GM03348 (cell line): ENCODE measurements around the gene IFI44L.

Source experiments
- DNase-seq: peaks from one replicate; pipeline ENCODE4 v3.0.0; 2012; ENCODE audit warnings: low spot score

The IFI44L gene

DNA sequence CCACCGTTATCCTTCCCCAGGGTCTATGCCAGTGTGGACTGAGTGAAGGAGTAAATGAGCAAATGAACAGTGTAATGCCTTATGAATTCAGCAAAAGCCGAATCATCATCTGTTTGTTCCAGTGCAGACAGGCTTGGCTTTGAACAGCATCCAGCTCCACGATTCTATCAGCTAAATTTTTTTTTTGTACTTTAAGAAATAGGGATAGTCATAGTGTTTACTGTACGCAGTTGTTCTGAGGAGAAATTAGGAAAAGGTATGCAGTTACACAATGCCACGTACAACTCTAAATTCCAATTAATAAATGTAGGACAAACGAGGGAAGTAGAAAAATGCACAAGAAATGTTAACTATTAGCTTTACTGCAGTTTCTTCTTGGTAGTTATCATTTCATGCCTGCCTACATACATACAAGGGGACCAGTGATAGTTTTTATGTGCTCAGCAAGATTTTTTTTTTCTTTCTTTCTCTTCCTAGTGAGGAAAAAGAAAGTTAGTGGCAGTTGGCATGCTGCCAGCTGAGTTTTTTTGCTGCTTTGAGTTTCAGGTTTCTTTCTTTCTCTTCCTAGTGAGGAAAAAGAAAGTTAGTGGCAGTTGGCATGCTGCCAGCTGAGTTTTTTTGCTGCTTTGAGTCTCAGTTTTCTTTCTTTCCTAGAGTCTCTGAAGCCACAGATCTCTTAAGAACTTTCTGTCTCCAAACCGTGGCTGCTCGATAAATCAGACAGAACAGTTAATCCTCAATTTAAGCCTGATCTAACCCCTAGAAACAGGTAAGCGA, at the start of gene IFI44L:
TSS of gene IFI44L (plus strand) at position 646 of the 777 bp plus-strand sequence. CDS start 7,468 bp downstream, outside the sequence.
- DNase-seq = peak; percentile 34

DNA sequence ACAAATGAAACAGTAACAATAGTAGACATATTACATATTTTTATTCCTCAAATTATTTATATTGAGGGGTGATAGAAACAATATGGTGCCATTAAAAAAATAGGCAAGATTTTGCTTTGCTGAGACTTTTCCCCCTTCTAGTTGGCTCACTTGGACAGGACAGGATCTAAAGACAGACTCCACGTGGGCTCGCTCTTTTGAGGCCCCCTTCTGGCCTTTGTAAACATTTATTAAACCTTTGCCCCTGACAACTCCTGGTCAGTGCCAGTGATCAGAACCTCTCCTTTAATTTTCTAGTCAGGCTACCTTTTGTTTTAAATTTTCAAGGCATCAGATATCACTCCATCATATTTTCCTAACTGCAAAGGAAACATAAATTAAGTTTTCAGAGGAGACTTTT, 49.7 kb upstream of the IFI44L start:
- DNase-seq = no peak

DNA sequence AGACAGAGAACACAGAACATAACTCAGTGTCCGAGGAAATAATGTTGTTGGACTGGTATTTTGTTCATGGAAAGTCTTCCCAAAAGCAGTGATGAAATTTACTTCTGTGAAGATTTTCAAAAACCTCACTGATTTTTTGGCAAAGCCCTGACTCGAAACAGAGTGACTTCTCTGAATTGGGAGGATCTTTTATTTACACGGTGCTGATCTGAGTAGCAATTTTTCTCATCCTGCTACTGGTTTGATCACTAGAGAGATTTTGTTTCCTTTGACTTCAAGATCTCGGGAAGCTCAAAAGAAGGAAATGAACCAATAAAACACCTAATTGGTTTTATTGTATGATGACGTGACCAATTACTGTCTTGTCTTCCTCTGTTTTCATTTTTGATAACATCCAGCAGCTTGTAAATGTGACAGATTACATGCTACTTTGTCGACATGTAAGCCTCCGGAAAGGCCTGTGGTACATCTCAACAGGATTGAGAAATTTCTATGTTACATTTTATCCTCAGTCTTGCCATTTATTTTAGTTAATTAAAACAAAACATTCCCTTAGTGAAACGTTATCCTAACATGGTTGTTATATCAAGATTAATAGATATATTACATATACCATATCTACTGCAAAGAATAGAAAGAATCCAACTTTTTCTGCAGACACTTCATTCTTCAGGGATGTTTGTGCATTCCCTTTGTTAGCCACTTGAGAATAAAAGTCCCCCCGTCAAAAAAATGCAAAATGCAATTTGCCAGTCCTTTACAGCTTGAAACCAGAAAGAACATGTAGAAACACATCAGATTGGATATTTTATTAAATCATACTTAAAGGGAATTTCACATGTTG, 42.8 kb upstream of the IFI44L start:
- peak; percentile 12 for DNase-seq

DNA sequence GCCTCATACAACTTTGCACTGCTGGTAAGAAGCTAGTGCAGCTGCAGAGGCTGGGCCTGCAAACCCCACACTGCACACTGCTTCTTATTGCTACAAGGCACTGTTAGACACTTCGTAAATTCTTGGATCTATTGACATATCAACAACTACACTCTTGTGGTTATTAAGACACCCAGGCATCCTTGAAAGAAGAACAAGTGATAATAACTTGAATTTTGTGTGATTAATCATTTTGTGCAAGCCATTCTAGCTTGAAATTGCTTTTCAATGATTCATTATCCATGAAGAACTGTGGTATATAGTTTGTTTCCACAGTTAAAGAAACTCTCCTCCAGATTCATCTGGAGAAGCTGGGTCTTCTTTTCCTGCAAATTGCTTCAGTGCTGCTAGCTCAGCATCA, 33.7 kb upstream of the IFI44L start:
- DNase-seq = peak; percentile 44

GRCh38 chr1:78587211-78587610, 33.0 kb upstream of the IFI44L start:
- DNase-seq = no peak

GRCh38 chr1:78591971-78592370, 28.3 kb upstream of the IFI44L start:
- DNase-seq = no peak

DNA sequence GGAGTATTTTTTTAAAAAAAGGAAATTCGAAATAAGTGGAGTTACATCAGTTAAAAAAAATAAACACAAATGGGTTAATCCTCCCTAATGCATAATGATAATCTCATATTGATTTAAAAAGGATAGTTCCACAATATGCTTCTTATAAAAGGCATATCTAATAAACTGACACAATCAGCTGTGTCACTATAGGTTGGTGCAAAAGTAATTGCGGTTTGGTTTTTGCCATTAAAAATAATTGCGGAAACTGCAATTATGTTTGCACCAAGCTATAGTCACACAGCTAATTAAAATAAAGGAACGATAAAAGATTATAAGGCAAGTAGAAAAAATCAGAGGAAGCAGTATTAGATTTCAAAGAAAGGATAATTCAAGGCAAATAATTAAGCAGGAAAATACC, 21.0 kb upstream of the IFI44L start:
- DNase-seq = no peak

GRCh38 chr1:78601068-78601467, 19.2 kb upstream of the IFI44L start:
- DNase-seq = no peak

DNA sequence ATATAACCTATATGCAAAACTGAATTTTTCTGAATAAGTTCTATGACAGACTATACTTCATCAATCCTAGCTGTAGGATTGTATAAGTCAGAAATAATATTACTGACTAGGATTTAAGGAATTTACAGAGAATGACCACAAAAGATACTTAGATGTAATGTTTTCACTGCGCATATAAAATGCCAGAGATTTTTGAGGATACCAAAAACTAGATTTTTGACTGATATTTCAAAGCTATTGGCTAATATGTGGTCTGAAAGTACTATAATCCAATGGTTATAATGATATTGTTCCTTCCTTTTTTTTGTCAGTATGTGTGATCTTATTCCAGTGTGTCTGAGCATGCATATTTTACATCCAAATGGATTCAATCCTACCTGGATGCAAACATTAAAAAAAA, 17.0 kb upstream of the IFI44L start:
- peak; percentile 5 for DNase-seq

- no peak for DNase-seq
Observed at GRCh38 chr1:78604643-78605042, 15.6 kb upstream of the IFI44L start.

- DNase-seq = no peak
Observed at GRCh38 chr1:78606274-78606673, 14.0 kb upstream of the IFI44L start.

- peak; percentile 61 for DNase-seq
Observed at GRCh38 chr1:78607334-78607927, 12.8 kb upstream of the IFI44L start.

GRCh38 chr1:78607944-78608343, 12.3 kb upstream of the IFI44L start:
- no peak for DNase-seq

DNA sequence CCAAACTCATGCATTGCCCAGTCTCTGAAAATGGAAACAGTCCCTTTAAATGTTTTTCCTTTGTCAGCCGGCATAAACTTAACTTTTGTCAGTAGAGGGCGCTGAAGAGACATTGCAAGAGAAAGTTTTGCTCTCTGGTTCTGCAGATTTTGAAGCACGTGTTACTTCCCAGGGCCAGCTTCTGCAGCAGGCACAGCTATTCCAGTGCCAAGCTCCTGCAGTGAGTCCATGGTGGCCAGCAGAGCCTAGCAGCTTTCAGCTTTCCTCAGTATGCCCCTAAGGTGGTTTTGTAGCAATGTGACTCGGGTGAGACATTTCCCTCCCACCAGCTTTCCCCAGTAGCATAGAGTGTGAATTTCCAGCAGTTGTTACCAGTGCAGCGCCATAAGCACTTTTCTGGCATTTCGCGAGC, 2.6 kb upstream of the IFI44L start:
- DNase-seq = peak; percentile 72

- DNase-seq = no peak
Observed at GRCh38 chr1:78619032-78619431, 1.2 kb upstream of the IFI44L start.

DNA sequence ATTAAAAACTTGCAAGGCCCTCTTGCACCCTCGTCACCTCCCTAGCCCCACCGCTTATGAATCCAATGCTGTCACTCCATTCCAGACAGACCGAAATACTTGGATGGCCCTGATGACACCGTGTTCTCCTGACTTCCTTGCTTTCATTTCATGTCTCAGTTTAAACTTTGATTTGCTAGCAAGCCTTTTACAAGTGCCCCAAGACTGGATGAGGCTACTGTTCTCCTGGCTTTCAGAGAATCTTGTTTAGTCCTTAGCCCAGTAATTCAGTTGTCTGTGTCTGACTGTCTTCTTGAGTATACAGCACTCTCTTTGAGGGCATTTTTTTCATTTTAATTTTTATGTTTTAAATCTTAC, 824 bp upstream of the IFI44L start:
- no peak for DNase-seq

DNA sequence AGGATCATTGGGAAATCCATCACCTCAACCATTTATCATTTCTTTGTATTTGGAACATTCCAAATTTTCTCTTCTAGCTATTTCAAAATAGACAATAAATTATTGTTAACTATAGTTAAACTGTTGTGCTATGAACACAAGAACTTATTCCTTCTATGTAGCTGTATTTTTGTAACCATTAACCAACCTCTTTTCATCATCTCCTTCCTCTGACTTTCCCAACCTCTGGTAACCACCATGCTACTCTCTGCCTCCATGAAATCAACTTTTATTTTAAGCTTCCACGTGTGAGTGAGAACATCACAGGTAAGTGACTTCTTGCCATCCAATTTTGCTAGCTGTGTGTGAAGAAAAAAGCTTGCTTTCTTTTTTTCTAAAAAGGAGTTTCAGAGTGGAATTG, 418 bp downstream of the IFI44L start:
- no peak for DNase-seq

- DNase-seq = no peak
Observed at GRCh38 chr1:78622548-78622947, 2.3 kb downstream of the IFI44L start.

GRCh38 chr1:78624035-78624434, 3.8 kb downstream of the IFI44L start:
- DNase-seq = no peak

GRCh38 chr1:78627321-78627720, 7.1 kb downstream of the IFI44L start:
- no peak for DNase-seq

- DNase-seq = no peak
Observed at GRCh38 chr1:78630600-78630999, 10.4 kb downstream of the IFI44L start.

DNA sequence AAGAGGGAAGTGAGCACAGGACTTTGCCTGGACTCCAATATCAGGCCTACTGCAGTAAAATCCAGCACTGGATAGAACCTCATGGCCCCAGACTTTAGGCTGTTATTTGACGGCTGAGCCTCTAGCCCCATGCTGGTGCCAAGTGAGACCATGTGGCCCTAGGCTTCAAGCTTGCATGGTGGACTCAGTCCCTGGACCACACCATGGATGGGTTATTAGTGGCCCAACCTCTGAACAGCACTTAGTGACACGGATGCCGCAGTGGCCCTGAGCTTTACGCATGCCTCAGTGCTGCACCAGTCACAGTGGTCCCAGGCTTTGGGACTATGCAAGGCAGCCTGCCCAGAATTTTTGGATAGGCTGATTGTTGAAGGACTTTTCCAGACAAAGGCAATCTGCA, 13.0 kb downstream of the IFI44L start:
- no peak for DNase-seq

GRCh38 chr1:78640462-78640861, 20.2 kb downstream of the IFI44L start:
- DNase-seq = no peak
